Measurements from ENCODE around the gene SESN1. TPM values are rescaled to one million over a fixed set of nuclear protein-coding genes. Genes with fewer than 3 reads are reported as not detected.

The SESN1 gene
- total RNA-seq, 1 donor from 2014 or later = 13.2 TPM

DNA sequence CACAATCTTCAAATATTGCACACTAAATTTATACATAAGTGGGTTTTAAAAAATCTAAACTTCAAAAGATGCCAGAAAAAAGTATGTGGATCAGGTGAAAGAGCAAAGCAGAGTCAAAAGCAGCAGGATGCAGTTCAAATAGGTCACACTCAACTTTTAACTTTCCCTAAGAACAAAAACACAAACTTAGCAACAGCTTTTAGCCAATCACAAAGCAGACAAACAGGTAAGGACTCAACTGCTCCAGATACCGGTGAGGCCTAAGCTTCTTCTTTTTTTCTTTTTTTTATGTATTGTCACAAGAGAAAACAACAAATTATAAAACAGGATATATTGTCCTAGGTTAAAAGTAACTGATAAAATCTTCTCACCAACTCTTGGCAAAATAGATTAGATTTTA is 74.7 kb downstream of the SESN1 start:
- no peaks in the 10 kb centered on the region for H3K36me3 Mint-ChIP-seq (ENCODE audit: unreplicated experiment)
- no peaks in the 10 kb centered on the region for H3K9me3 Mint-ChIP-seq (ENCODE audit: unreplicated experiment)
- peaks cover 6% of the 10 kb centered on the region for H3K4me1 Mint-ChIP-seq (ENCODE audit: unreplicated experiment)
- no peak for DNase-seq (ENCODE audit: extremely low spot score, unreplicated experiment)
- TF ChIP-seq, protein P1, sequence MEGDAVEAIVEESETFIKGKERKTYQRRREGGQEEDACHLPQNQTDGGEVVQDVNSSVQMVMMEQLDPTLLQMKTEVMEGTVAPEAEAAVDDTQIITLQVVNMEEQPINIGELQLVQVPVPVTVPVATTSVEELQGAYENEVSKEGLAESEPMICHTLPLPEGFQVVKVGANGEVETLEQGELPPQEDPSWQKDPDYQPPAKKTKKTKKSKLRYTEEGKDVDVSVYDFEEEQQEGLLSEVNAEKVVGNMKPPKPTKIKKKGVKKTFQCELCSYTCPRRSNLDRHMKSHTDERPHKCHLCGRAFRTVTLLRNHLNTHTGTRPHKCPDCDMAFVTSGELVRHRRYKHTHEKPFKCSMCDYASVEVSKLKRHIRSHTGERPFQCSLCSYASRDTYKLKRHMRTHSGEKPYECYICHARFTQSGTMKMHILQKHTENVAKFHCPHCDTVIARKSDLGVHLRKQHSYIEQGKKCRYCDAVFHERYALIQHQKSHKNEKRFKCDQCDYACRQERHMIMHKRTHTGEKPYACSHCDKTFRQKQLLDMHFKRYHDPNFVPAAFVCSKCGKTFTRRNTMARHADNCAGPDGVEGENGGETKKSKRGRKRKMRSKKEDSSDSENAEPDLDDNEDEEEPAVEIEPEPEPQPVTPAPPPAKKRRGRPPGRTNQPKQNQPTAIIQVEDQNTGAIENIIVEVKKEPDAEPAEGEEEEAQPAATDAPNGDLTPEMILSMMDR (IDR thresholded peaks at IDR 0.05) = no peak
- H3K27ac Mint-ChIP-seq (ENCODE audit: unreplicated experiment) = no peak overlapping the region
- peaks cover 3% of the 10 kb centered on the region for H3K27me3 Mint-ChIP-seq (ENCODE audit: unreplicated experiment)
- H3K4me3 Mint-ChIP-seq (ENCODE audit: unreplicated experiment) = no peak overlapping the region

DNA sequence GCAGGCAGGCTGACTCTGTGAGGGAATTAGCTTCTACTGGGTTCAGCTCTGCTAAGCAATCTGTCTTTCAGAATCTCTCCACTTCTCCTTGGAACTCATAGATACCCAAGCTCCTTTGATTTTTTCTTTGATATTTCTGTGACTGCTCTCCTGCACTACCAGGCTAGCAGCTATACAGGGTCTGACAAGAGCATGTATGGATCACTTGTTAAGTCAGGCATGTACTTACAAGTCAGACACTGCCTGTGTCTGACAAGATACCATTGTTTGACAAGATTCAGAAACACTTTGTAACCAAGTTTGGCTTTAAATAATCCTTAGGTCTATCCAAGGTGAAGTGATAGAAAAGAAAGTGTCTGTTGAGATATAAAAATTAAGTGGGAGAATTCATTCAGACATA is 79.5 kb downstream of the SESN1 start:
- no peaks in the 10 kb centered on the region for H3K36me3 Mint-ChIP-seq (ENCODE audit: unreplicated experiment)
- DNase-seq (ENCODE audit: extremely low spot score, unreplicated experiment) = no peak
- no peak overlapping the region for H3K27ac Mint-ChIP-seq (ENCODE audit: unreplicated experiment)
- no peaks in the 10 kb centered on the region for H3K9me3 Mint-ChIP-seq (ENCODE audit: unreplicated experiment)
- H3K27me3 Mint-ChIP-seq (ENCODE audit: unreplicated experiment) = peaks cover 3% of the 10 kb centered on the region
- H3K4me3 Mint-ChIP-seq (ENCODE audit: unreplicated experiment) = no peak overlapping the region
- TF ChIP-seq, protein P1 (IDR thresholded peaks at IDR 0.05) = no peak
- H3K4me1 Mint-ChIP-seq (ENCODE audit: unreplicated experiment) = peaks cover 3% of the 10 kb centered on the region

DNA sequence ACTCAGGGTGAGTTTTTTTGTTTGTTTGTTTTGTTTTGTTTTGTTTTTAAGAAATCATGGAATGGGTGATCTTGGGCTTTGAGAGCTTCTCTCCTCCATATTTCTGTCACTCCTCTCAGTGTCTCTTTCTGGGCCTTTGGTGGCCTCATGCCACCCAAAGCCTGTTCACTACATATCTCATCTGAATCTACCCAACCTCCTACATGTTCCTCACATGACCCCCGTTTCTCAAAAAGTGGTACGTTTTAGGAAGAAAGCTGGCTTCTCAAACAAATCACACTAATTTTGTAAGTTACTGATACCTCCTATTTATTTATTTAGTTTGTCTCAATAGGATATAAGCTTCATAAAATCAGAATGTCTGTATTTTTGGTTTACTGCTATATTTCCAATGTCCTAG is 80.0 kb downstream of the SESN1 start:
- TF ChIP-seq, protein P1 (IDR thresholded peaks at IDR 0.05) = no peak
- Mint-ChIP-seq H3K9me3 (ENCODE audit: unreplicated experiment) (no peaks in the 10 kb centered on the region), H3K27me3 (ENCODE audit: unreplicated experiment) (peaks cover 3% of the 10 kb centered on the region), H3K36me3 (ENCODE audit: unreplicated experiment) (no peaks in the 10 kb centered on the region), H3K4me1 (ENCODE audit: unreplicated experiment) (peaks cover 7% of the 10 kb centered on the region), H3K27ac (ENCODE audit: unreplicated experiment) (no peak overlapping the region), H3K4me3 (ENCODE audit: unreplicated experiment) (no peak overlapping the region)
- no peak for DNase-seq (ENCODE audit: extremely low spot score, unreplicated experiment)

DNA sequence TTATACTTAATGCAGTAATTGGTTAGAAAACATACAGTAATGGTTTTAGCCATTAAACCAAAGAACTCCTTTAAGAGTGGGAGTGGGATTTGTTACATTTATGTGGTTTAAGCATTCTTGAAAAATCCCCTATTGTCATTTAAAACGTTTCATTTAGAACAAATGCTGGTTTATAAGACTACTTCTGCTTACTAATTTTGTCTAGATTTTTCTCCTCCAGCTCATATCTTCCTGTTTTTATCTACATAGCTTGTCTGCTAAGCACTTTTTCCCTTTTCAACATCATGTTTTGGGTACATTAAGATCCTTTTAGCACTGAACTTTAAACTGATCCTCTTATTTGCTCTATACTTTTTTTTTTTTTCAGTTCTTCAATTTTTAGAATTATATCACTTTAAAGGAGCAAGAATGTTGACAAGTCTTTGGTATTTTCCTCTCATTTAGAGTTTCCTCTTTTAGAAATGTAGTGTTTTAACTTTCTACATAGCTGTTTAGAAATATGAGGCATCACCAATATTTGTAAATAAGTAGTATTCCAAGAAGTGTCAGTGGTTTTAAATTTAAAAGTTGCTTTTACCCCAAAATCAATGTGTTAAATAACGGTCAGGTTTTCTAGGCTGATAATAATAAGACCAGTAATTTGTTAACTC is 80.9 kb downstream of the SESN1 start:
- Mint-ChIP-seq H3K4me1 (ENCODE audit: unreplicated experiment) (peaks cover 7% of the 10 kb centered on the region), H3K36me3 (ENCODE audit: unreplicated experiment) (no peaks in the 10 kb centered on the region), H3K4me3 (ENCODE audit: unreplicated experiment) (no peak overlapping the region), H3K9me3 (ENCODE audit: unreplicated experiment) (no peaks in the 10 kb centered on the region), H3K27ac (ENCODE audit: unreplicated experiment) (no peak overlapping the region), H3K27me3 (ENCODE audit: unreplicated experiment) (peaks cover 3% of the 10 kb centered on the region)
- no peak for DNase-seq (ENCODE audit: extremely low spot score, unreplicated experiment)
- TF ChIP-seq, protein P1 (IDR thresholded peaks at IDR 0.05) = no peak

DNA sequence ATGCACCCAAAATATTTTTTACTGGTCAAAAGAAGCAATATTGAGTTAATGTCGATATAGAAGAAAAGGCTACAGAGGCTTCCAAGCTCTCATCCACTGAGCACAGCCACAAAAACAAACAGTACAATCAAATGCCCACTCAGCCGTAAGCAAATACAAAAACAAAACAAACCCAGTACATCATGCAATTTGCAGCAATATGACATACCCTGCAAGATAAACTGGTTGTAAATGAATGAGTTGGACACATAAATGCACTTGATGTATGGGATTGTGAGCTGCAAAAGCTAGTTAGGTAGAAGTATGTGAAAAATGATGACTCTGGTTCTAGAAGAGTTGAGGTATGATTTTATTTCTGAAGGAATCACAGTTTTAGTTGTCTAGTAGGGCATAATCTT is 83.9 kb downstream of the SESN1 start:
- Mint-ChIP-seq H3K4me3 (ENCODE audit: unreplicated experiment) (no peak overlapping the region), H3K27me3 (ENCODE audit: unreplicated experiment) (peaks cover 3% of the 10 kb centered on the region), H3K9me3 (ENCODE audit: unreplicated experiment) (no peaks in the 10 kb centered on the region), H3K27ac (ENCODE audit: unreplicated experiment) (no peak overlapping the region), H3K36me3 (ENCODE audit: unreplicated experiment) (no peaks in the 10 kb centered on the region), H3K4me1 (ENCODE audit: unreplicated experiment) (peaks cover 21% of the 10 kb centered on the region)
- no peak for DNase-seq (ENCODE audit: extremely low spot score, unreplicated experiment)
- TF ChIP-seq, protein P1 (IDR thresholded peaks at IDR 0.05) = no peak

Measured in osteocyte (in vitro differentiated cells).